Breast epithelium (tissue), 4 donors: ENCODE data around the gene ZNF558. TPM values are rescaled to one million over a fixed set of nuclear protein-coding genes. Genes with fewer than 3 reads are reported as not detected.

Experiments used
- DNase-seq, 2 donors: peaks; one replicate each; pipeline ENCODE4 v3.0.0-alpha.2; 2019; ENCODE audit warnings: low spot score in 2 of 2
- H3K27ac ChIP-seq, 2 donors: fragments of 200-600 bp; sonication (generic) in 1 of 2; one replicate each; pipeline ENCODE4 v1.5.1; 2016 to 2019; ENCODE audit warnings: mild to moderate bottlenecking in 1 of 2
- H3K27me3 ChIP-seq, 2 donors: fragments of 200-600 bp; sonication (generic) in 1 of 2; one replicate each; pipeline versions ENCODE4 v1.5.1 to v1.6.0; 2017 to 2019; ENCODE audit warnings: control low read depth in 1 of 2, mild to moderate bottlenecking in 1 of 2
- H3K36me3 ChIP-seq: fragments of 200-600 bp; one replicate; pipeline ENCODE4 v1.5.1; 2019
- H3K4me1 ChIP-seq, 2 donors: fragments of 200-600 bp; sonication (generic); one replicate each; pipeline ENCODE4 v1.5.1; 2016 to 2019; ENCODE audit warnings: control low read depth in 1 of 2
- H3K4me3 ChIP-seq, 3 donors: fragments of 200-600 bp; sonication (generic); 1 replicate in 2 of 3; 2 replicates in 1 of 3; pipeline ENCODE4 v1.5.1; 2016 to 2019; ENCODE audit warnings: mild to moderate bottlenecking in 3 of 3, moderate library complexity in 2 of 3
- H3K9me3 ChIP-seq, 2 donors: fragments of 200-600 bp; sonication (generic) in 1 of 2; one replicate each; pipeline ENCODE4 v1.5.1; 2016 to 2019; ENCODE audit warnings: control low read depth in 1 of 2
- CTCF ChIP-seq, 3 donors: fragments of 450-650 bp; IDR thresholded peaks; one replicate each; pipeline ENCODE4 v1.5.1; 2016 to 2017; ENCODE audit warnings: antibody characterized with exemption in 3 of 3, mild to moderate bottlenecking in 3 of 3, moderate library complexity in 3 of 3
- POLR2A ChIP-seq: fragments of 450-650 bp; IDR thresholded peaks from one replicate; pipeline ENCODE4 v1.6.1; 2016; ENCODE audit warnings: antibody characterized with exemption, mild to moderate bottlenecking, moderate library complexity
- POLR2AphosphoS5 ChIP-seq, 3 donors: sonication (generic); formaldehyde crosslinking; IDR thresholded peaks; one replicate each; pipeline ENCODE4 v1.6.1; 2017; ENCODE audit warnings: antibody characterized with exemption in 3 of 3
- intact Hi-C: fragments of 100-400 bp; cut with DNase I; formaldehyde crosslinking; loops from one replicate; pipeline ENCODE4 v1.15.1; 2023; ENCODE audit warnings: low total_unique reads
- total RNA-seq, 3 donors: library from RNA; depleted of rRNA; stranded (reverse); fragments of >200 nt; gene quantifications; one replicate each; pipeline ENCODE4 v1.1.0, GENCODE V29; 2016

Gene ZNF558
- total RNA-seq, 3 donors from 2014 or later, result 31.4 to 40.7 (median 36.7) TPM

- TF ChIP-seq CTCF (IDR thresholded peaks at IDR 0.05) (no peak), POLR2AphosphoS5 (IDR thresholded peaks at IDR 0.05) (no peak), POLR2A (no peak)
- no peaks in the 10 kb centered on the region for H3K4me1 ChIP-seq
Measured at GRCh38 chr19:8866344-8866743, 34.2 kb upstream of the ZNF558 start.

GRCh38 chr19:8858260-8858659 lies 26.2 kb upstream of the ZNF558 start:
- intact Hi-C loops, result loop anchor here (1.0 kb wide), 1 partner anchor 23 kb away; no protein-coding TSS in a partner anchor
- Histone ChIP-seq H3K27me3 (peaks cover 0 to 5% of the 10 kb centered on the region in 2 donors), H3K4me1 (no peaks in the 10 kb centered on the region), H3K4me3 (no peak overlapping the region), H3K9me3 (no peaks in the 10 kb centered on the region), H3K27ac (no peak overlapping the region), H3K36me3 (no peaks in the 10 kb centered on the region)
- no peak for DNase-seq
- TF ChIP-seq POLR2AphosphoS5 (IDR thresholded peaks at IDR 0.05), result no peak

More at GRCh38 chr19:8866344-8866743, 34.2 kb upstream of the ZNF558 start:
- peaks cover 0 to 5% of the 10 kb centered on the region in 2 donors for H3K27me3 ChIP-seq
- intact Hi-C loops, result no loop called here
- DNase-seq, result no peak
- H3K27ac ChIP-seq, result no peak overlapping the region
- H3K36me3 ChIP-seq, result no peaks in the 10 kb centered on the region
- H3K4me3 ChIP-seq, result no peak overlapping the region
- no peaks in the 10 kb centered on the region for H3K9me3 ChIP-seq

- TF ChIP-seq POLR2AphosphoS5 (IDR thresholded peaks at IDR 0.05), result no peak
- no peak for TF ChIP-seq POLR2A
- TF ChIP-seq CTCF (IDR thresholded peaks at IDR 0.05), result no peak
- no peak overlapping the region for H3K27ac ChIP-seq
- no peak for DNase-seq
- peaks cover 4 to 26% of the 10 kb centered on the region in 2 donors for H3K9me3 ChIP-seq
- no peaks in the 10 kb centered on the region for H3K27me3 ChIP-seq
- H3K4me3 ChIP-seq, result no peak overlapping the region
- intact Hi-C loops, result no loop called here
- H3K4me1 ChIP-seq, result no peaks in the 10 kb centered on the region
- H3K36me3 ChIP-seq, result peaks cover 6% of the 10 kb centered on the region
Measured at GRCh38 chr19:8850488-8850887, 18.4 kb upstream of the ZNF558 start.

GRCh38 chr19:8849232-8849631 lies 17.1 kb upstream of the ZNF558 start:
- intact Hi-C loops, result no loop called here
- TF ChIP-seq CTCF (IDR thresholded peaks at IDR 0.05) (no peak), POLR2A (no peak), POLR2AphosphoS5 (IDR thresholded peaks at IDR 0.05) (no peak)
- H3K4me1 ChIP-seq, result no peaks in the 10 kb centered on the region
- H3K36me3 ChIP-seq, result peaks cover 6% of the 10 kb centered on the region
- H3K4me3 ChIP-seq, result no peak overlapping the region
- H3K9me3 ChIP-seq, result peaks cover 4 to 26% of the 10 kb centered on the region in 2 donors
- DNase-seq, result no peak
- no peak overlapping the region for H3K27ac ChIP-seq
- no peaks in the 10 kb centered on the region for H3K27me3 ChIP-seq

GRCh38 chr19:8846819-8847218 lies 14.7 kb upstream of the ZNF558 start:
- H3K27ac ChIP-seq, result no peak overlapping the region
- intact Hi-C loops, result no loop called here
- no peaks in the 10 kb centered on the region for H3K27me3 ChIP-seq
- no peaks in the 10 kb centered on the region for H3K4me1 ChIP-seq
- H3K36me3 ChIP-seq, result peaks cover 6% of the 10 kb centered on the region
- H3K4me3 ChIP-seq, result no peak overlapping the region
- no peak for DNase-seq
- H3K9me3 ChIP-seq, result peaks cover 4 to 26% of the 10 kb centered on the region in 2 donors
- TF ChIP-seq POLR2AphosphoS5 (IDR thresholded peaks at IDR 0.05) (no peak), CTCF (IDR thresholded peaks at IDR 0.05) (no peak), POLR2A (no peak)

- H3K4me1 ChIP-seq, result no peaks in the 10 kb centered on the region
- intact Hi-C loops, result no loop called here
- no peaks in the 10 kb centered on the region for H3K36me3 ChIP-seq
- H3K4me3 ChIP-seq, result no peak overlapping the region
- H3K27me3 ChIP-seq, result no peaks in the 10 kb centered on the region
- no peaks in the 10 kb centered on the region for H3K9me3 ChIP-seq
- DNase-seq, result no peak
- no peak overlapping the region for H3K27ac ChIP-seq
- TF ChIP-seq POLR2A, result no peak
- no peak for TF ChIP-seq POLR2AphosphoS5 (IDR thresholded peaks at IDR 0.05)
- no peak for TF ChIP-seq CTCF (IDR thresholded peaks at IDR 0.05)
Measured at GRCh38 chr19:8840708-8841107, 8.6 kb upstream of the ZNF558 start.
